Neural progenitor cell (in vitro differentiated cells): ENCODE results near the gene XIST. TPM values are rescaled to one million over a fixed set of nuclear protein-coding genes. Genes with fewer than 3 reads are reported as not detected.

ENCODE experiments used
- DNase-seq: peaks from one replicate; pipeline ENCODE4 v3.0.0-alpha.2; 2016; ENCODE audit warnings: low spot score
- H2AFZ ChIP-seq: fragments of 200-600 bp; sonication (generic); replicated peaks from 2 replicates; pipeline ENCODE4 v1.6.1; 2016; ENCODE audit warnings: antibody characterized with exemption
- H3F3A ChIP-seq: fragments of 200-600 bp; sonication (generic); 2 replicates; pipeline ENCODE4 v1.6.1; 2016; ENCODE audit warnings: antibody characterized with exemption, low read depth
- H3K27ac ChIP-seq: fragments of 200-600 bp; sonication (generic); 2 replicates; pipeline ENCODE4 v1.5.1; 2016; ENCODE audit warnings: mild to moderate bottlenecking
- H3K27me3 ChIP-seq: fragments of 200-600 bp; sonication (generic); 2 replicates; pipeline ENCODE4 v1.6.1; 2016; ENCODE audit warnings: mild to moderate bottlenecking, moderate library complexity
- H3K36me3 ChIP-seq: fragments of 200-600 bp; sonication (generic); 2 replicates; pipeline ENCODE4 v1.5.1; 2016
- H3K4me1 ChIP-seq: fragments of 200-600 bp; sonication (generic); 2 replicates; pipeline ENCODE4 v1.6.1; 2016; ENCODE audit warnings: mixed run types
- H3K4me2 ChIP-seq: fragments of 200-600 bp; sonication (generic); 2 replicates; pipeline ENCODE4 v1.6.1; 2016
- H3K4me3 ChIP-seq: fragments of 200-600 bp; sonication (generic); 2 replicates; pipeline ENCODE4 v1.5.1; 2016
- H3K79me2 ChIP-seq: fragments of 200-600 bp; sonication (generic); 2 replicates; pipeline ENCODE4 v1.6.1; 2016; ENCODE audit warnings: low read depth
- H3K9ac ChIP-seq: fragments of 200-600 bp; sonication (generic); 2 replicates; pipeline ENCODE4 v1.6.1; 2016
- H3K9me3 ChIP-seq: fragments of 200-600 bp; sonication (generic); 2 replicates; pipeline ENCODE4 v1.5.1; 2016; ENCODE audit warnings: low read depth
- H4K20me1 ChIP-seq: fragments of 200-600 bp; sonication (generic); 2 replicates; pipeline ENCODE4 v1.6.1; 2016; ENCODE audit warnings: low read depth
- H3K27ac Mint-ChIP-seq: 3 replicates; pipeline ENCODE4 v1.8.0; 2021; ENCODE audit warnings: mixed read lengths
- H3K27me3 Mint-ChIP-seq: 2 replicates; pipeline ENCODE4 v1.8.0; 2022; ENCODE audit warnings: low read depth, mild to moderate bottlenecking, inconsistent platforms, moderate library complexity, mixed read lengths; ENCODE audit not compliant: insufficient read depth
- H3K36me3 Mint-ChIP-seq: 3 replicates; pipeline ENCODE4 v1.8.0; 2021; ENCODE audit warnings: mixed read lengths
- H3K4me1 Mint-ChIP-seq: 3 replicates; pipeline ENCODE4 v1.8.0; 2021; ENCODE audit warnings: mixed read lengths
- H3K4me3 Mint-ChIP-seq: 3 replicates; pipeline ENCODE4 v1.8.0; 2021; ENCODE audit warnings: mild to moderate bottlenecking, moderate library complexity, mixed read lengths
- H3K9me3 Mint-ChIP-seq: 3 replicates; pipeline ENCODE4 v1.8.0; 2020; ENCODE audit warnings: mixed read lengths
- EZH2 ChIP-seq: fragments of 200-600 bp; sonication (generic); IDR thresholded peaks from 2 replicates; pipeline ENCODE4 v1.6.1; 2017; ENCODE audit warnings: antibody characterized with exemption, mild to moderate bottlenecking, moderate library complexity
- EZH2phosphoT487 ChIP-seq: fragments of 200-600 bp; sonication (generic); IDR thresholded peaks from 2 replicates; pipeline ENCODE4 v1.6.1; 2017; ENCODE audit warnings: antibody characterized with exemption
- total RNA-seq: library from RNA; depleted of rRNA; stranded (reverse); fragments of >200 nt; gene quantifications from 2 replicates; pipeline ENCODE4 v1.2.3, GENCODE V29; 2015; ENCODE audit warnings: low replicate concordance
- TF ChIP-seq, protein P1 (sequence below): fragments of 200-600 bp; sonication (generic); IDR thresholded peaks from 2 replicates; pipeline ENCODE4 v1.5.1; 2017; ENCODE audit warnings: antibody characterized with exemption, mild to moderate bottlenecking

The XIST gene
- total RNA-seq, 1 donor from 2014 or later, result not detected

DNA sequence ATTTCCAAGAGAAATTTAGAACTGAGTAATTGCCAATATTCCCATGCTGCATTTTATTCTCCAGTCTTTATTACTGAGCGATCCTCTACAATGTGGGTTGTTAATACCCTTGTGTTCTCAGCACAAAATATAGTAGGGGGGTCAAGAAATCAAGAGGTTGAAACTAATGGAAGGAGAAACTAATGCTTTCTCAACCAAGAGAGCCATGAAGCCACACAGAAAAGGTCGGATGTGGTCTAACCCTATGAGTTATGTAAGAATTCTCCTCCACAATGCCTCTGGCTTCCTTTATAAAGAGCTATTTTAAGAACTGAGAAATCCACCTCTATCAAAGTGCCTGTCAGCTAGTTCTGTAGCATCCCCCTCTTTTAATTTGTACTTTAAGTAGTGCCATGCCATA is 21.0 kb downstream of the XIST start:
- Histone ChIP-seq H3K4me1 (no peaks in the 10 kb centered on the region), H3K4me3 (no peak overlapping the region), H3K79me2 (no peaks in the 10 kb centered on the region), H3K4me2 (no peak overlapping the region), H3K27ac (no peak overlapping the region), H3K9ac (no peak overlapping the region), H3K36me3 (no peaks in the 10 kb centered on the region), H4K20me1 (no peaks in the 10 kb centered on the region), H3K9me3 (no peaks in the 10 kb centered on the region), H2AFZ (no peak overlapping the region), H3K27me3 (no peaks in the 10 kb centered on the region), H3F3A (no peaks in the 10 kb centered on the region)
- Mint-ChIP-seq H3K4me3 (no peak overlapping the region), H3K4me1 (no peaks in the 10 kb centered on the region), H3K27me3 (no peaks in the 10 kb centered on the region), H3K9me3 (no peaks in the 10 kb centered on the region), H3K27ac (no peak overlapping the region), H3K36me3 (no peaks in the 10 kb centered on the region)
- TF ChIP-seq, protein P1, sequence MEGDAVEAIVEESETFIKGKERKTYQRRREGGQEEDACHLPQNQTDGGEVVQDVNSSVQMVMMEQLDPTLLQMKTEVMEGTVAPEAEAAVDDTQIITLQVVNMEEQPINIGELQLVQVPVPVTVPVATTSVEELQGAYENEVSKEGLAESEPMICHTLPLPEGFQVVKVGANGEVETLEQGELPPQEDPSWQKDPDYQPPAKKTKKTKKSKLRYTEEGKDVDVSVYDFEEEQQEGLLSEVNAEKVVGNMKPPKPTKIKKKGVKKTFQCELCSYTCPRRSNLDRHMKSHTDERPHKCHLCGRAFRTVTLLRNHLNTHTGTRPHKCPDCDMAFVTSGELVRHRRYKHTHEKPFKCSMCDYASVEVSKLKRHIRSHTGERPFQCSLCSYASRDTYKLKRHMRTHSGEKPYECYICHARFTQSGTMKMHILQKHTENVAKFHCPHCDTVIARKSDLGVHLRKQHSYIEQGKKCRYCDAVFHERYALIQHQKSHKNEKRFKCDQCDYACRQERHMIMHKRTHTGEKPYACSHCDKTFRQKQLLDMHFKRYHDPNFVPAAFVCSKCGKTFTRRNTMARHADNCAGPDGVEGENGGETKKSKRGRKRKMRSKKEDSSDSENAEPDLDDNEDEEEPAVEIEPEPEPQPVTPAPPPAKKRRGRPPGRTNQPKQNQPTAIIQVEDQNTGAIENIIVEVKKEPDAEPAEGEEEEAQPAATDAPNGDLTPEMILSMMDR, result no peak
- no peak for TF ChIP-seq EZH2
- TF ChIP-seq EZH2phosphoT487, result no peak
- DNase-seq, result no peak

DNA sequence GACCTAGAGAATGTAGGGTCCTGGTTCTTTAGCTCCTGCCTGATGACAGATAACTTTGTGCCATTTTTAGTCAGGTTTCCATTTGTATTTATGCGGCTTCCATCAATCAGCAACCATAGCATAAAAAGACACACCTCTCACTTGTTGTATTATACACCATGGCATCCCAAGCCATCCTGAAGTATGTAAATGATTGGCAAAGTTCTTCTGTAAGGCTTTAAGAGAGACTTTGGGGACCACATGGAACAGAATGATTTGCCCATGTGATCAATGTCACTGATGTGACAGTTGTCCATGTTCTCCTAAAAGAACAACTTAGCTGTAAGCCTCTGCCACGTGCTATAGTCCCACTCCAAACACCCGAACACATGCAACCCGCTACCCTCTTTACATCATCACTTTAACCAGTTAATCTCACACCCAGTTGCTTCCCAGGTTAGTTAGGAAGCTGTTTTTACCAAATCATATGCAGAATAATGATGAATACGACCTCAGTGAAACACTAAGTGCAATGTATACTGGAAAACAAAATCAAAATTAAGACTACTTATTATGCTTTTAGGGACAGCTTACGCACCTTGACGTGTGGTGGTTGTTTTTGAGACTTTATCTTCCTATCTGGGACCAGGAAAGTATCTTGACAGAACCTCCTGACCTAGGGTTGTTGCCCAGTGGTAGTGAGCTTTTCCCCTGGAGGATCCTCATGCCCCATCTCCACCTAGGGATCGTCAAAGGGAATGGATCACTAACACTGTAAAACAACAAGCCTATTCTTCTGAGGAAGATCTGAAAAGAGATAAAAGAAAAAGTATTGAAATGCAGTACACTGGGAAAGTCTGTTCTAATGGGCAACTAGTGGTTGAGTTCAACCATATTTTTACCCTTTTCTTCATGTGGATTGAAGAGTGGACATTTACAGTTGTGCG is 21.8 kb downstream of the XIST start:
- Mint-ChIP-seq H3K36me3 (no peaks in the 10 kb centered on the region), H3K9me3 (no peaks in the 10 kb centered on the region), H3K4me3 (no peak overlapping the region), H3K27me3 (no peaks in the 10 kb centered on the region), H3K27ac (no peak overlapping the region), H3K4me1 (no peaks in the 10 kb centered on the region)
- Histone ChIP-seq H3K9ac (no peak overlapping the region), H3K36me3 (no peaks in the 10 kb centered on the region), H3K27me3 (no peaks in the 10 kb centered on the region), H4K20me1 (no peaks in the 10 kb centered on the region), H3K79me2 (no peaks in the 10 kb centered on the region), H3K27ac (no peak overlapping the region), H3K4me1 (no peaks in the 10 kb centered on the region), H3K4me2 (no peak overlapping the region), H2AFZ (no peak overlapping the region), H3K4me3 (no peak overlapping the region), H3F3A (no peaks in the 10 kb centered on the region), H3K9me3 (no peaks in the 10 kb centered on the region)
- TF ChIP-seq EZH2phosphoT487 (no peak), EZH2 (no peak)
- TF ChIP-seq, protein P1, result no peak
- no peak for DNase-seq

DNA sequence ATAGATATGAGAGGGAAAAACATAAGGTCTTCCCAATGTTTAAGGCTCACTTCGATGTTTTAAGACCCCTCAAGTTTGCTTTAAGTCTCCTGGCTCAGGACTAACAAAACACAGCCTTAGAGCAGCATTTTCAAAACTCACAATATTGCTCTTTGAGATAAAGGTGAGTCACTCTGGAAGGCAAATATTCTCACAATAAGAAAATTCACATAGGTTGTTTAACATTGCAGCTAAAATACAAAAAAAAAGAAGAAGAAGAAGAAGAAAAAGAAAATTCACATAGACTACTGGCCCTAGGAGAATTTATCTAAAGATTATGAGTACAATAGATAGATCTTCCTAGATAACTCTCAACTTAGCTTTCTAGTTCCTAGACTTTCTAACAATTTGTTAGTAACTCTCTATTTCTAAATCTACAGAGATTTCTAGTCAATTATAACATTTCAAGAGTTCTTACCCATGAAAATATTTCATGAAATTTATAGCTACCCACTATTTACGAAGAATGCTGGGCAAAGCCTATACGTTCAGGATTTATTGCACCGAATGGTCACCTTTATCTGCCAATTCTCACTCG is 22.5 kb downstream of the XIST start:
- Histone ChIP-seq H3K9me3 (no peaks in the 10 kb centered on the region), H3K9ac (no peak overlapping the region), H3K4me1 (no peaks in the 10 kb centered on the region), H3K4me2 (no peak overlapping the region), H3K27ac (no peak overlapping the region), H3K4me3 (no peak overlapping the region), H3F3A (no peaks in the 10 kb centered on the region), H3K36me3 (no peaks in the 10 kb centered on the region), H2AFZ (no peak overlapping the region), H4K20me1 (no peaks in the 10 kb centered on the region), H3K79me2 (no peaks in the 10 kb centered on the region), H3K27me3 (no peaks in the 10 kb centered on the region)
- Mint-ChIP-seq H3K4me3 (no peak overlapping the region), H3K27me3 (no peaks in the 10 kb centered on the region), H3K4me1 (no peaks in the 10 kb centered on the region), H3K27ac (no peak overlapping the region), H3K9me3 (no peaks in the 10 kb centered on the region), H3K36me3 (no peaks in the 10 kb centered on the region)
- TF ChIP-seq EZH2, result no peak
- TF ChIP-seq EZH2phosphoT487, result no peak
- TF ChIP-seq, protein P1, result no peak
- no peak for DNase-seq
